Ascending aorta (tissue), 2 donors: Measurements from ENCODE around the gene EPB41L2. TPM values are rescaled to one million over a fixed set of nuclear protein-coding genes. Genes with fewer than 3 reads are reported as not detected.
"Not testable (repeated sequence)": the region's sequence is repeated elsewhere in the genome, so short reads cannot be mapped to it uniquely, and the experiment has no call there.

ENCODE experiments used
- DNase-seq, 2 donors: peaks; one replicate each; pipeline ENCODE4 v3.0.0-alpha.2; 2019; ENCODE audit warnings: low spot score in 2 of 2
- H3K27ac ChIP-seq, 2 donors: fragments of 200-600 bp; sonication (generic); one replicate each; pipeline ENCODE4 v1.5.1; 2016 to 2017; ENCODE audit warnings: mild to moderate bottlenecking in 1 of 2
- H3K27me3 ChIP-seq: fragments of 200-600 bp; sonication (generic); one replicate; pipeline ENCODE4 v1.5.1; 2017
- H3K36me3 ChIP-seq, 2 donors: fragments of 200-600 bp; sonication (generic); one replicate each; pipeline ENCODE4 v1.5.1; 2016
- H3K4me1 ChIP-seq, 2 donors: fragments of 200-600 bp; sonication (generic); one replicate each; pipeline ENCODE4 v1.5.1; 2016 to 2017; ENCODE audit warnings: mild to moderate bottlenecking in 1 of 2
- H3K4me3 ChIP-seq, 2 donors: fragments of 200-600 bp; sonication (generic); one replicate each; pipeline ENCODE4 v1.5.1; 2016 to 2017; ENCODE audit warnings: mild to moderate bottlenecking in 1 of 2
- H3K9me3 ChIP-seq, 2 donors: fragments of 200-600 bp; sonication (generic); one replicate each; pipeline ENCODE4 v1.5.1; 2016
- CTCF ChIP-seq, 3 experiments: fragments of 200-600 bp in 2 of 3; fragments of 450-650 bp in 1 of 3; sonication (generic) in 2 of 3; IDR thresholded peaks; one replicate each; pipeline ENCODE4 v1.5.1; 2016 to 2019; ENCODE audit warnings: antibody characterized with exemption in 3 of 3, mild to moderate bottlenecking in 1 of 3, moderate library complexity in 1 of 3
- intact Hi-C: fragments of 100-400 bp; cut with DNase I; formaldehyde crosslinking; loops from one replicate; pipeline ENCODE4 v1.15.1; 2023
- total RNA-seq: library from RNA; depleted of rRNA; stranded (reverse); fragments of >200 nt; gene quantifications from one replicate; pipeline ENCODE4 v1.1.0, GENCODE V29; 2016

EPB41L2 gene
- total RNA-seq, 1 donor from 2014 or later = 163 TPM

- no peak for TF ChIP-seq CTCF (IDR thresholded peaks at IDR 0.05)
- Histone ChIP-seq H3K27me3 (no peaks in the 10 kb centered on the region), H3K4me3 (no peak overlapping the region), H3K27ac (no peak overlapping the region), H3K4me1 (no peaks in the 10 kb centered on the region), H3K9me3 (no peaks in the 10 kb centered on the region), H3K36me3 (no peaks in the 10 kb centered on the region)
- intact Hi-C loops = no loop called here
- no peak for DNase-seq
These were observed 251.1 kb downstream of the EPB41L2 start for GRCh38 chr6:130811932-130812331.

- H3K4me1 ChIP-seq = no peaks in the 10 kb centered on the region
- H3K4me3 ChIP-seq = no peak overlapping the region
- no peaks in the 10 kb centered on the region for H3K27me3 ChIP-seq
- no peak overlapping the region for H3K27ac ChIP-seq
- no peak for DNase-seq
- no peak for TF ChIP-seq CTCF (IDR thresholded peaks at IDR 0.05)
- intact Hi-C loops = no loop called here
- H3K9me3 ChIP-seq = no peaks in the 10 kb centered on the region
- H3K36me3 ChIP-seq = no peaks in the 10 kb centered on the region
These were observed 252.6 kb downstream of the EPB41L2 start for GRCh38 chr6:130810307-130811030.

GRCh38 chr6:130801368-130801767, 261.7 kb downstream of the EPB41L2 start:
- H3K4me1 ChIP-seq, H3K4me3 ChIP-seq, DNase-seq, H3K27me3 ChIP-seq, intact Hi-C loops, H3K9me3 ChIP-seq, H3K27ac ChIP-seq, H3K36me3 ChIP-seq: not testable (repeated sequence)

GRCh38 chr6:130797061-130797460, 266.0 kb downstream of the EPB41L2 start:
- Histone ChIP-seq H3K27ac (no peak overlapping the region), H3K4me1 (no peaks in the 10 kb centered on the region), H3K36me3 (no peaks in the 10 kb centered on the region), H3K9me3 (no peaks in the 10 kb centered on the region), H3K4me3 (no peak overlapping the region), H3K27me3 (no peaks in the 10 kb centered on the region)
- no peak for TF ChIP-seq CTCF (IDR thresholded peaks at IDR 0.05)
- intact Hi-C loops = no loop called here
- no peak for DNase-seq

GRCh38 chr6:130796313-130796905, 266.6 kb downstream of the EPB41L2 start:
- no peaks in the 10 kb centered on the region for H3K36me3 ChIP-seq
- DNase-seq = no peak
- no peak for TF ChIP-seq CTCF (IDR thresholded peaks at IDR 0.05)
- intact Hi-C loops = no loop called here
- H3K27ac ChIP-seq = no peak overlapping the region
- no peaks in the 10 kb centered on the region for H3K27me3 ChIP-seq
- H3K4me1 ChIP-seq = no peaks in the 10 kb centered on the region
- no peak overlapping the region for H3K4me3 ChIP-seq
- H3K9me3 ChIP-seq = no peaks in the 10 kb centered on the region

GRCh38 chr6:130794738-130795137, 268.3 kb downstream of the EPB41L2 start:
- H3K27ac ChIP-seq = no peak overlapping the region
- no peak for TF ChIP-seq CTCF (IDR thresholded peaks at IDR 0.05)
- no peaks in the 10 kb centered on the region for H3K27me3 ChIP-seq
- H3K9me3 ChIP-seq = no peaks in the 10 kb centered on the region
- intact Hi-C loops = no loop called here
- no peak for DNase-seq
- H3K4me1 ChIP-seq = no peaks in the 10 kb centered on the region
- H3K4me3 ChIP-seq = no peak overlapping the region
- H3K36me3 ChIP-seq = no peaks in the 10 kb centered on the region
